ENCODE data around the gene CFAP77.

- TF ChIP-seq POLR2A (IDR thresholded peaks at IDR 0.05) (no peak), CTCF (IDR thresholded peaks at IDR 0.05) (no peak), EP300 (IDR thresholded peaks at IDR 0.05) (no peak), POLR2AphosphoS5 (IDR thresholded peaks at IDR 0.05) (no peak)
These were observed 68.5 kb downstream of the CFAP77 start for GRCh38 chr9:132478353-132479050.
